Activated CD8-positive, alpha-beta memory T cell treated with anti-CD3 and anti-CD28 coated beads for 1 hour (primary cell): ENCODE measurements around the gene TRIM2.

Experiments used
- DNase-seq, 2 donors: peaks; one replicate each; pipeline ENCODE4 v3.0.0-alpha.2; 2020; ENCODE audit warnings: low read depth in 1 of 2; ENCODE audit errors: extremely low read depth in 1 of 2

The TRIM2 gene

GRCh38 chr4:153367092-153367491 lies 162.8 kb downstream of the TRIM2 start:
- DNase-seq, result no peak

GRCh38 chr4:153369021-153369420 lies 164.8 kb downstream of the TRIM2 start:
- DNase-seq, result no peak

GRCh38 chr4:153371701-153372234 lies 167.5 kb downstream of the TRIM2 start:
- no peak for DNase-seq

DNA sequence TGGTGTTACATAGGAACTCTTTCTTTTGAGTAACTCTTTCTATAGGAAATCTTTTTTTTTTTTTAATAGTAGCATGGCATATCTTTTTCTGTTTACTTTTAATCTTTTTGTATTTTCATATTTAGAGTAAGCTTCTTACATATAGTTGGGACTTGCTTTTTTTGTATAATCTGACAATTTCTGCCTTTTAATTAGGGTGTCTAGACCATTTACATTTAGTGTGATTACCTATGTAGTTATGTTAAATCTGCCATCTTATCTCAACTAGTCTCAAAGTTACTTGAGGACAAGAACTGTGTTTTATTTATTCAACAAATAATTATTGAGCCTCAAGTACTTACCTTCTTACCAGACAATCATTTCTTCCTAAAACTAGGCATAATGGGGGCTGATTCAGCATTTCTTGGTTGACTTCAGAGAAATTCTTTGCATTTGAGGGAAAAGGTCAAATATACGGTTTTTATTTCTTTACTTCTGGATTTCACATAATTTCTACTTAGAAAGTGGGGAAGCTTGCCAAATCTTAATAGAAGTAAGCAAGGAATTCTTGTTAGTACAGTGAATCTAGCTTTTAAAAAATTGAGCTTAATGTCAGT lies 168.8 kb downstream of the TRIM2 start:
- no peak for DNase-seq

- no peak for DNase-seq
Observed at GRCh38 chr4:153374442-153374841, 170.2 kb downstream of the TRIM2 start.

- no peak for DNase-seq
Observed at GRCh38 chr4:153375303-153375702, 171.1 kb downstream of the TRIM2 start.

DNA sequence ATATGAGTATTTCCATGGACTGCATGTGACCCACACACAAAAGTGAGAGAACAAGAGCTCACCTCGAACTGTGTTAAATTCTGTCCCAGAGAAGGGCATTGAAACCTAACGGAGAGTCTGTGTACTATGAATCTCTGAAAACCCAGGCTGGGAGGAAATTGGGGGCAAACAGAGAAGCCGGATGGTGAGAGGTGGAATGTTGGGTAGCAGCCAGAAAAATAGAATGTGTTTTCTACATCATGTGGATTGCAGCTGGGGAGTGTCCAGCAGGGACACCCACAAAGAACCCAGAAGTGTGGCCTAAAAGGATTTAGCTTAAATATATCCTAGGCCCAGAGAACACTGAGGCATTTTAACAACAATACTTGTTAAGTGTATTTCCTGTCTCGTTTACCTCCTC lies 178.9 kb downstream of the TRIM2 start:
- no peak for DNase-seq

- no peak for DNase-seq
Observed at GRCh38 chr4:153384160-153384559, 179.9 kb downstream of the TRIM2 start.

GRCh38 chr4:153385784-153386183 lies 181.5 kb downstream of the TRIM2 start:
- no peak for DNase-seq

DNA sequence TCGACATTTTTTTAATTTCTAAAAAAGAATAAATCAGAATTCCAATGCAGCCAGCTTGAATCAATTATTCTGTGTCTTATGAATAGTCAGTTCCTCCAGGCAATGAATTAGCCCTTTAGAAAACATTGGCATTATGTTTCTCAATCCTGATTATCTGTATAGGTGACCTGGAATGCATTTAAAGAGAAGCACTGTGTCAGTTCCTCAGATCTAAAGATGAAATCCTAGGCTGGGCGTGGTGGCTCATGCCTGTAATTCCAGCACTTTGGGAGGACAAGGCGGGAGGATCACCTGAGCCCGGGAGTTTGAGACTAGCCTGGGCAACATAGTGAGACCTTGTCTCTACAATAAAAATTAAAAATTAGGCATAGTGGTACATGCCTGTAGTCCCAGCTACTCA lies 183.7 kb downstream of the TRIM2 start:
- DNase-seq, result no peak
